Measurements from ENCODE around the gene IRF2BP1. TPM values are rescaled to one million over a fixed set of nuclear protein-coding genes. Genes with fewer than 3 reads are reported as not detected.

The IRF2BP1 gene
- total and polyA plus RNA-seq, 10 donors = 10.0 to 29.4 (median 22.5) TPM

DNA sequence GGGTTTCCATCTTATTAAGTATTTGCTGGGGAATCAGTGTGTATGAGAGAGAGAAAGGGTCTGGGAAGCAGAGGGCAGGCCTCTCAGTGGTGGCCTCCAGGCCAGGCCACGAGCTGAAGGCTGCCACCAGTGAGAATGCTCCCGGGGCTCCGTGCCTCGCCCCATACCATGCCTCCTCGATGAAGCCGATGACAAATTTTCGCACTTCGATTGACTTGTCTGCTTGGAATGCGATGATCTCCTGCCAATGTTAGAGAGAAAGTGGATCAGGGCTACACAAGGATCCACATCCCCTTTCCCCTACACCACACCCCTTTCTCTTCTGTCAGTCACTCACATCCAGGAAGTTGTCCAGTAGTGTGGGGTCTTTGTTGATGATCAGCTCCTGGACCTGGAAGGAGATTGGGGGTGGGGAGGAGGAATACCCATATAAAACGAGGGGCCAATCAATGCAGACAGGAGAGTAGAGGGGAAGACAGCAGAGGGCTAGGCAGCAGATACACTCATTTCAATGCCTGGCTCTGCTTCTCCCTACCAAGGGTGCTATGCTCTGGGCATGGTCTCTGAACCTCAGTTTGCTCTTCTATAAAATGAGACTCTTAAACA lies 33.7 kb downstream of the IRF2BP1 start:
- no peak overlapping the region for H3K4me3 ChIP-seq
- TF ChIP-seq POLR2A (IDR thresholded peaks at IDR 0.05) (no peak), POLR2AphosphoS5 (IDR thresholded peaks at IDR 0.05) (peak in 1 of 3 donors; percentile 29)
- TF ChIP-seq, protein P1, sequence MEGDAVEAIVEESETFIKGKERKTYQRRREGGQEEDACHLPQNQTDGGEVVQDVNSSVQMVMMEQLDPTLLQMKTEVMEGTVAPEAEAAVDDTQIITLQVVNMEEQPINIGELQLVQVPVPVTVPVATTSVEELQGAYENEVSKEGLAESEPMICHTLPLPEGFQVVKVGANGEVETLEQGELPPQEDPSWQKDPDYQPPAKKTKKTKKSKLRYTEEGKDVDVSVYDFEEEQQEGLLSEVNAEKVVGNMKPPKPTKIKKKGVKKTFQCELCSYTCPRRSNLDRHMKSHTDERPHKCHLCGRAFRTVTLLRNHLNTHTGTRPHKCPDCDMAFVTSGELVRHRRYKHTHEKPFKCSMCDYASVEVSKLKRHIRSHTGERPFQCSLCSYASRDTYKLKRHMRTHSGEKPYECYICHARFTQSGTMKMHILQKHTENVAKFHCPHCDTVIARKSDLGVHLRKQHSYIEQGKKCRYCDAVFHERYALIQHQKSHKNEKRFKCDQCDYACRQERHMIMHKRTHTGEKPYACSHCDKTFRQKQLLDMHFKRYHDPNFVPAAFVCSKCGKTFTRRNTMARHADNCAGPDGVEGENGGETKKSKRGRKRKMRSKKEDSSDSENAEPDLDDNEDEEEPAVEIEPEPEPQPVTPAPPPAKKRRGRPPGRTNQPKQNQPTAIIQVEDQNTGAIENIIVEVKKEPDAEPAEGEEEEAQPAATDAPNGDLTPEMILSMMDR (IDR thresholded peaks at IDR 0.05 in 8 of 11, conservative IDR thresholded peaks at IDR 0.05 in 3 of 11) = no peak
- H3K4me1 ChIP-seq = peaks cover 0 to 9% (median 2%) of the 10 kb centered on the region in 6 donors
- no peaks in the 10 kb centered on the region for H3K27me3 ChIP-seq (replicated peaks in 1 of 7)
- H3K27ac ChIP-seq = no peak overlapping the region
- 91 to 94% (median 93%) methylated on average over 10 of the region's 10 CpGs for WGBS, 5 donors
- DNase-seq = peak; percentile 13
- intact Hi-C loops (cut with DNase I; ENCODE audit: low total_unique reads) = no loop called here
- H3K9me3 ChIP-seq = no peaks in the 10 kb centered on the region
- peaks cover 9 to 100% (median 78%) of the 10 kb centered on the region in 6 donors for H3K36me3 ChIP-seq

DNA sequence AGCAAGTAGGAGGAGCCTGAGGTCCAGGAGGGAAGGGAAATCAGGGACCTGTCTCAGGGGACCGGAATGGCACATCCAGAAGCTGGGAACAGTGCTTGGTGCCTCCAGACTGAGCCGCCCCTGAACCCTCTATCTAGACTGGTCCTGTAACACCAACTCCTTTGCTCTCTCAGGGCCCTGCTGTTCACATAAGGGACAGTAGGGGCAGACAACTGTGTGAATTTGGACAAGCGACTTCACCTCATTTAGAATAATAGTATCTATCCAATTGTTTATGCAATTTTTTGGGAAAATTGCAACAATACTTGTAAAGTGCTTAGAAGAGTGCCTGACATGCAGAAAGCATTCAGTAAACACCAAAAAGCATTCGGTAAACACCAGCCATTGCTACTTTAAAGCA lies 37.0 kb downstream of the IRF2BP1 start:
- Histone ChIP-seq H3K36me3 (peaks cover 9 to 100% (median 99%) of the 10 kb centered on the region in 6 donors), H3K9me3 (no peaks in the 10 kb centered on the region), H3K4me1 (no peaks in the 10 kb centered on the region), H3K27ac (no peak overlapping the region), H3K27me3 (replicated peaks in 1 of 7) (no peaks in the 10 kb centered on the region), H3K4me3 (no peak overlapping the region)
- no peak for DNase-seq
- intact Hi-C loops (cut with DNase I; ENCODE audit: low total_unique reads) = no loop called here
- no peak for TF ChIP-seq POLR2AphosphoS5 (IDR thresholded peaks at IDR 0.05)
- TF ChIP-seq, protein P1 (IDR thresholded peaks at IDR 0.05 in 8 of 11, conservative IDR thresholded peaks at IDR 0.05 in 3 of 11) = no peak
- TF ChIP-seq POLR2A (IDR thresholded peaks at IDR 0.05) = no peak
- WGBS, 5 donors = 93 to 97% (median 96%) methylated on average over 4 of the region's 4 CpGs

DNA sequence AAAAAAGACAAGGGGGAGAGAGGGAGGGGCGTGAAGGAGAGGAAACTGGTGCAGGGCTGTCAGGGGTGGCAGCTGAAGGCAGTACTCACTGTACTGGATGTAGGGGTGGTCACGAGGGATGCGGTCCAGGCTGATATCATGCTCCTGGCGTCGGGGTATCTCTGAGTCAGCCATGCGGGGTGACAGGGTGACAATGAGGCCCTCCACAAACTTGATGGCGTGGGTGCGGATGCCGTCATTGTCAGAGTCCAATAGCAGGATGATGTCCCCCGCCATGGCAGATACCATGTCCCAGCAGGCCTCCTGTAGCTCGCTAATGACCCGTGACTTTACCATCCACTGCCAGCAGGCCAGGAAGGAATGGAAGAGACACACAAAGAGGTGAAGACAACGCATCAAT lies 38.3 kb downstream of the IRF2BP1 start:
- TF ChIP-seq, protein P1 (IDR thresholded peaks at IDR 0.05 in 8 of 11, conservative IDR thresholded peaks at IDR 0.05 in 3 of 11) = no peak
- TF ChIP-seq POLR2A (IDR thresholded peaks at IDR 0.05) = no peak
- no peak for TF ChIP-seq POLR2AphosphoS5 (IDR thresholded peaks at IDR 0.05)
- DNase-seq = peak; percentile 42
- WGBS, 5 donors = 94 to 98% (median 96%) methylated on average over 13 of the region's 13 CpGs

GRCh38 chr19:45842198-45842597 lies 43.7 kb downstream of the IRF2BP1 start:
- intact Hi-C loops (cut with DNase I; ENCODE audit: low total_unique reads) = no loop called here
- Histone ChIP-seq H3K4me1 (no peaks in the 10 kb centered on the region), H3K27ac (no peak overlapping the region), H3K27me3 (replicated peaks in 1 of 7) (no peaks in the 10 kb centered on the region), H3K4me3 (no peak overlapping the region), H3K36me3 (peaks cover 6 to 100% (median 100%) of the 10 kb centered on the region in 6 donors), H3K9me3 (peaks cover 0 to 3% (median 0%) of the 10 kb centered on the region in 8 donors)
- 96 to 98% (median 97%) methylated on average over 13 to 14 of the region's 14 CpGs for WGBS, 5 donors
- peak; percentile 47 for DNase-seq
- TF ChIP-seq POLR2AphosphoS5 (IDR thresholded peaks at IDR 0.05) (peak in 1 of 3 donors; percentile 52), POLR2A (IDR thresholded peaks at IDR 0.05) (no peak)
- TF ChIP-seq, protein P1 (IDR thresholded peaks at IDR 0.05 in 8 of 11, conservative IDR thresholded peaks at IDR 0.05 in 3 of 11) = no peak

More for the DNA sequence above, 38.3 kb downstream of the IRF2BP1 start:
- Histone ChIP-seq H3K4me1 (no peaks in the 10 kb centered on the region), H3K9me3 (no peaks in the 10 kb centered on the region), H3K4me3 (no peak overlapping the region), H3K27me3 (replicated peaks in 1 of 7) (no peaks in the 10 kb centered on the region), H3K27ac (no peak overlapping the region), H3K36me3 (peaks cover 5 to 100% (median 99%) of the 10 kb centered on the region in 6 donors)
- intact Hi-C loops (cut with DNase I; ENCODE audit: low total_unique reads) = no loop called here

All from spleen (tissue), 11 donors.